ENCODE data around the gene EPG5.
A peak's percentile ranks its signal among the peaks of the same experiment; 100 is the strongest.

EPG5 gene

DNA sequence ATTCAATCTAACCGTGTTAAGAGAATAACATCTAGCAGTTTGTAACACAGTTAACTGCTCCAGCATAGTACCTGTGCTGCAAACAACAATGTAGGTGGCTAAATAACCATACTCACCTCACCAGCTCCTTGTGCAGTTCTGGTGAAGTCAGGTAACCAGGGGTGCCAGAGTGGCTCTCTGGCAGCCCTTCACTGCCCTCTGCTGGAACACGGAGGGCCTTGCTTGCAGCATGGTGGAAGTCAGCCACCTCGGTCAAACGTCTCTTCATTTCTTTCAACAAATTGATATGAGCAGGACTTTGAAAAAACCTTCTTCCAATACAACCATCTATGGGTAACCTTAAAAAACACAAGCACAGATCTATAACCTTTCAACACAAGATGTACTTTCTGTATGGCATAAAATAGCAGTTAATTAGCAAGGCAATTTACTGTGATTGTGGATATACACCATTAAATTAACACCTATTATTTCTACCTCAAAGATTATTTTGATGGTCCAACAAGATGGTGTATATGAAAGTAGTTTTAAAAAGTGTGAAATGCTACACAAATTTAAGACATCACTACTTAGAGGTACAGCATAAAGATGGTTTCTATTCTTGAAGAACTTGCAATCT lies 56.6 kb downstream of the EPG5 start:
- peak; percentile 61 for DNase-seq

DNA sequence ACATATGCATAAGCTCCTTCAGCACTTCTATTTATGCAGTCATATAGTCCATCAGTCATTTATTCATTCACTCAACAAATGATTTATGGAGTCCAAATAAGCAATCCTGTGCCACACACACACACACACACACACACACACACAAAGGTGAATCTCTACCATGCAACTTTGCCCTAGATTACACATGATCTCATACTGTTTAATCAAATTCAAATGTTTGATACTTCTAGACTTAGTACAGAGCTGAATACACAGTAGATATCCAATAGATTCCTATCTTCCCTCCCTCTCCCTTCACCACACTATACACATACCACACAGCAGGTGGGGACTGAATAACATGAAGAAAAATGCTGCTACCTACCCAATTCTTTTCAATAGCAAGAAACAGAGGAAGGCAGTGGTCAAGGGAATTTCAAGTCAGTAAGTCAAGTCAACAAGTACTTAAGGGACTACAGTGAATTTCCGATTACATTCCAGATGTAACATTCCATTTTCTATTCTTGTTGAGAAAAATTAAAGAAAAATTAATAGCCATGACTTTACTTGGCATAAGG lies 65.4 kb downstream of the EPG5 start:
- DNase-seq = no peak

DNA sequence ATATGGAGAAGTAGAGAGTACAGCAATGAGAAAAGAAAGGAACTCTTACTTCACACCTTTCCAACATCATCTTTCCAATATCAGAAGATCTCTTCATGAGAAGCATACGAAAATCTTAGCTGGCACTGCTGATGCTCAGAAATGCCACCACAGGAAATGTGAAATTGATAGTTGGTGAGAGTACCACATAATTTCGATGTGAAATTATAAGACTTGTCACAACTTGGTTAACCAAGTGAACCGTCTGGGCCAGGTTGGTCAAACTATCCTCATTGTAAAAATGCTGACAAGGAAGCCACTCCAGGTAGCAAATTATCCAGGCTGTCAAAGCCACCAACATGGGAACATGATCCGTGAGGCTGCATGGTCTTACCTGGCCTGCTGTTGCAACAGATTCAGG lies 66.5 kb downstream of the EPG5 start:
- no peak for DNase-seq

DNA sequence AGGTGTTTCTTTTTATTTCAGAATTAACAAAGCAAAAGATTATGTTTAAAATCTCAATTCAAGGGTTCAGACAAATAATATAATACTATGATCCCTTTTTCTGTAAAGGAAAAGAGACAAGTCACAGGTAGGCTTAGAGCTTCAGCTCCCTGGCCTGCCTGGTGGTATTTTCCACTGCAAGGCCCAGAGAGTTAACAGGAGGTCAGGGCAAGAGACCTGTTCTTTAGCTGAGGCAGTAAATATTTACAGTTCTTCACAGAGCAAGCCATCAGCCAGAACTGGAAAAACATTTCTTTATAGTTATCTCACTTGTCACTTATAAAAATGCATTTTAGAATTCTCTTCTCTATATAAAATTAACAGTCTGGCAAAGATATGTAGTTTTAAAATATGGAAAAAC lies 70.1 kb downstream of the EPG5 start:
- DNase-seq = no peak

DNA sequence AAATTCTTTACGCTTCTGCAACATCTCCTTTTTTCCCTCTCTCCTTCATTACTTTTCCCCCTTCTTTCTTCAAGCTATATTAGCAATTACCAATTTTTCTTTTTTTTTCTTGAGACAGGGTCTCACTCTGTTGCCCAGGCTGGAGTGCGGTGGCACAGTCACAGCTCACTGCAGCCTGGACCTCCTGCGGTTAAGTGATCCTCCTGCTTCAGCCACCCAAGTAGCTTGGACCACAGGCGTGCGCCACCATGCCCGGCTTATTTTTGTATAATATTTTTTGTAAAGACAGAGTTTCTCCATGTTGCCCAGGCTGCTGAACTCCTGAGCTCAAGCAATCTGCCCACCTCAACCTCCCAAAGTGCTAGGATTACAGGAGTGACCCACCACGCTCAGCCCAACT lies 70.7 kb downstream of the EPG5 start:
- DNase-seq = no peak

DNA sequence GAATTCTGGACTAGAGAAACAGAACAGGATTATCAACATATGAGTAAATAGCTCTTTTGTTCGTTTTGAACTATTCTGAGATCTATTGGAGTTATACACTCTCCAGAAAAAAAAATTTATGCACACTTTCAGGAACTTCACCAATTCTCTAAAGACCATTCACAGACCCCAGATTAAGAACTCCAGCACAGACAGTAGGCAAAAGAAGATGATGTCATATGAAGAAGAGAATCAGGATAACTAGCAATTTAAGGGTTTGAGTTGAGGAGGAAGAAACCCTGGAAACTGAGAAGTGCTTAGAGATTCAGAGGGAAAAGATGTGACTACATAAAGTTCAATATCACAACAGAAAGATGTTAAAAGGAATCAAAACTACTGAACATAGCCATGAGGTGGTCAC lies 71.8 kb downstream of the EPG5 start:
- DNase-seq = no peak

DNA sequence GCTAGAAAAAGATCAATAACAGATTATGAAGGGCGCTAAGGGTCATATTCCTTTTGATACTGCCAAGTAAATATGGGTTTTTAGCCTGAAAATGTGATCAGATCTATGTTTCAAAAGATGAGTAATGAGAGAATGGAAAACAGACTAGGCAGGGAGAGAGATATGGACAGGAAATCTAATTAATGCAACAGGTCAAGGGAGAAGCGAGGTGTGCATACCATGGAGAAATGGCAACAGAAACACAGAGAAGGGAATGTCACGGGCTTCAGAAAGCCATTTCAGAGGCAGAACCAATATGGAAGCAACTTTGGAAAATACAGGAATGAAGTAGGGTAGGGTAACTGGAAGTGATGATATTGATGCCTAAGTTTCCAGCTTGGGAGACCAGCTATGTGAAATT lies 72.3 kb downstream of the EPG5 start:
- no peak for DNase-seq

DNA sequence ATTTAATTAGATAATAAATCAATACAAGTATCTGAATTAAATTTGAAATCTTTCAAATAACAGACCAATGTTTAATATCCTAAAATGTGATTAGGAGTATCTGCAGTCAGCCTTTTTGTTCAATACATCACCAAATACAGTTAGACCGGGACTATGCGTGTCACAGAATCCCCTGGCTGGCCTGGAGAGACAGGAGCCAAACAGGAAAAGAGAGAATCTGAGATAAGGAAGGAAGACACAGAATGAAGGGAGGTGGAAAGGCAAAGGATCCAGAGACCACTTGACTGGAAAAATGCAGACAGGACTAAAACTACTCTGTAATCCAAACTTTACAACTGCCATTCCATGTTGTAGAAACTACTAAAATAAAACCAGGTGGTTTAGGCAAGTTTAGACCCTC lies 75.3 kb downstream of the EPG5 start:
- DNase-seq = no peak

DNA sequence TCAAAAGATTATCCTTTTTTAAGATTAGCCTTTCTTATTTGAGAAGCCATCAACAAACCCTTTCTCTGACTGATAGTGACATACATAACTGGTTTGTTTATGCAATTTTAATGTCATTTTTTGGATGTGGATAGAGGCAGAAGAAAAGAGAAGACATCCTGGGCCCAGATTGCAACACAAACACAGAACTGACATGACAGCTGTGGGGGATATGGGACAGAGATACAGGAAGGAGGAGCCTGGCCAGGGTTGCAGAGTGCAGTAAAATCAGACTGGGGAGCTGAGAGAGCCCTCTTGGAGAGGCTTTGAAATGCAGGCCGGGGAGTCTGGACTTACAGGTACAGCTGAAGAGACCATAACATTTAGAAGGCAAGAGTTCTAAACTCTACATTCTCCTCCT lies 76.5 kb downstream of the EPG5 start:
- DNase-seq = no peak

DNA sequence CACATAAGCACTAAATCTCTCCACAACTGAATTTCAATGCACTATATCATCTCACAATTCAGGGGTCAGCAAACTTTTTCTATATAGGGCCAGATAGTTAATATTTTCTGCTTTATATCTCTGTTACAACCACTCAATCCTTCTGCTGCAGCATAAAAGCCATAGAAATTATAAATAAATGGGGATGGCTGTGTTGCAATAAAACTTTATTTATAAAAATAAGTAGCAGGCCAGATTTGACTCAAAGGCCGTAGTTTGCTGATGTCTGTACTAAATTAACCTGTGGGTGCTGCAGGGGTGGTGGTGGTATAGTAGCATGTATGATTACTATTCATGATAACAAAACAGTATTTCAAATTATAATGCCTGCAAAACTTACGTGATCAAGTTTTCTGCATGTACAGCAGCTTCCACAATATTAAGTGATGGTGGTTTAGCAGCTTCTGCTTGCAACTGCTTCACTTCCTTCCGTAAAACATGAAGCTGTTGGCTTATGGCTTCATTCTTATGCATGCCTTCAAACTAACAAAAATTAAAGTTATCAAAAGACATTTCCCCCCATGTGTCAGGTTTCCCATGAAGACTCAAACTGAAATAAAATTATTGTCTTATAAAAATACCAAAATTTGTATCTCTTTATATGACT lies 77.6 kb downstream of the EPG5 start:
- no peak for DNase-seq

DNA sequence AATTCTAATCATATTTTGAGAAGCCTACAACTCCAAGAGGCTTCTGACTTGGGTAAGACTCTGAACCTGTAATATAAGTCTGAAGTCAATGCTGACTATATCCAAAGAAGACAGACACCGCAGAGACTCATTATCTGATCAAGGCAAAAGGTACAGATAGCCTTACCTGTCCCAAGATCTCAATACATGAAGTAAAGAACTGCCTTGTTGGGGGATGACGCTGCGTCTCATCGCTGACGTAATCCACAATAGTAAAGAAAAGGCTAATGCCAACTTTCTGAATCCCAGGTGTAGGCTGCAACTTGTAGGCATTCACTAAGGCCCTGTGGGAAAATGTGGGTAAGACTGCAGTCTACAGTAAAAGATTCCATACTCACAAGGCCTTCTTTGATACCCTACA lies 79.5 kb downstream of the EPG5 start:
- no peak for DNase-seq

DNA sequence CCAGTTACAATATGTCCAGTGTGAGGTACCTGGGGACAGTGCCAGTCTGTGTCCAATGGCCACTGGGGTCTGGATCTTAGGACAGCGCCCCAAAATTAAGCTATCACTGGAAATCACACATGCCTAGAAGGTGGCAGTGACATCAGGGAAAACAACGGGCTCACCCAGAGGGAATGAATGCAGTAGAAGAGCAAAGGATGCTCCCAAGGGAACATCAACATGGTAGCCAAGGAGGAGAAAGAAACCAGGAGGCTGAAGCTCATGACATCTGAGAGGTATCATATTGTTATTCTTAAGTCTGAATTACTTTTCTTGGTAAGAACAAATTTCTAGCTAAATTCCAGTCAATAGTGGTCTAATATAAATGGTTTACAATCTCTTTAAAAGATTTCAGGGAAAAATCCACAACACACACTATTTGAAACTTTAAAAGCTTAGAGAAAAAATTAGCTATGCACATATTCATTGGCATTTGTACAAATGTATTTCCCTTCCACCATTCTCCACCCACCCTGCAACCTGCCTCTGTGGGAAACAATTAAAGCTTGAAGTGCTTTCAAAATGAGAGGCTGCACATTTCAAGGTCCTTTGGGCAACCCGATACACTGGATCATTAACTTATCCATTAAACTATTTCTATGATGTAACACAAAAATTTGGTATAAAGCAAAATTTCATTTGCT lies 86.1 kb downstream of the EPG5 start:
- DNase-seq = no peak

DNA sequence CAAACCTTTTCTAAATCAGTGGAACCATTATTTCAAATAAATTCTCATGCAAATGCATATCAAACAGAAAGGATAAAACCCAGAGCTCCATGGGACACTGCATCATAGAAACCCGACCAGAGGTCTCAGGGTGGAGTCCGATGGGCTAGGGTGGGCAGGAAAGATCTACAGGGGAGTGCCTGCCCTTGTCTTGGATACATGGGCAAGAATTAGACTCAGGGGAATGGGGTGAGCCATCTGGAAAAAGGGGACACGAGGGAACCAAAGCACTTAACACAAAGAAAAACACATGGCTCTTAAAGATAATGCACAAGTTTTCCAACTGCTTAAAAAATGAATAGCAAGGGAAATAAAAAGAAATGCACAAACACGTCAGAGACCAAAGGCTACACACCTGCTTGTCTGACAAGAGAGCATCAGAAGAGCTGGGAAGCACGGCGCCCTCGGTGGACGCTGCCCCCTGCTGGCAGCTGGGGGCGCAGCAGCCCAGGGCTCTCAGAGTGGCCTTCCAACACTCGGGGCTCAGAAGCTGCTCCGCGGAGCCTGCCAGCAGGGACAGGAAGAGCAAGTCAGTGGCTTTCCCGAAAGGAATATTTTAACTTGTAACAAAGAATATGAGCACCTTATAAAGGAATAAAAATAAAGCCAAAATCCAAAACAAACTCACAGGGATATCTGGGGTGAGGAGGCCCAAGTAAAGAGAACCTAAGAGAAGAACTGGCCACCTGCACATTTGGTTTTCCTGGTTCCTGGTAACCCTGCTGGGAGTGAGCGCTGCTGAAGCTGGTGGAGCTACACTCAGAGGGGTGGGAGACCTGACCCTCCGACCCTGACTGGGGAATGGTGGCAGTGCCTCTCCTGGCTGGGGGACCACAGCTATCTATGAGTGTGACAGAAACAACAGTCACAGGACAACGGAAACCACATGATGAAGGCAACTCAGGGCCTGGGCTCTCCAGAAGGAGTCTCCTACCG lies 87.2 kb downstream of the EPG5 start:
- DNase-seq = peak; percentile 66

DNA sequence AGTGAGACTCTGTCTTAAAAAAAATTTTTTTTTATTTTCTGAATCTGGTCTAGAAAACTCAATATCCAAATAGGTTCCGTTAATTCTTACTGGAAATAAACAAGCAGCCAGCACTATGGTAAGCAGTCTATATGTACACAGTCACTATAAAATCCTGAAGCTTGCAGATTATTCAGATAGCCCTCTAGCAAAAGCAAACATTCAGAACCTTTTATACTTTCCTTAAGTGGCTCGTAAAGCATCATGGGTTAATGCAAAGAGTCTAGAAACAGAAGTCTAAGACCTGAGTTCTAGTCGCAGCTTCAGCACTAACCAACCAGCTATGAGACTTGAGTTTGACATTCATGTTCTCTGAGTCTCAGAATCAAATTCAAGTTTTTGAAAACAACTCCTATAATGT lies 89.7 kb downstream of the EPG5 start:
- no peak for DNase-seq

DNA sequence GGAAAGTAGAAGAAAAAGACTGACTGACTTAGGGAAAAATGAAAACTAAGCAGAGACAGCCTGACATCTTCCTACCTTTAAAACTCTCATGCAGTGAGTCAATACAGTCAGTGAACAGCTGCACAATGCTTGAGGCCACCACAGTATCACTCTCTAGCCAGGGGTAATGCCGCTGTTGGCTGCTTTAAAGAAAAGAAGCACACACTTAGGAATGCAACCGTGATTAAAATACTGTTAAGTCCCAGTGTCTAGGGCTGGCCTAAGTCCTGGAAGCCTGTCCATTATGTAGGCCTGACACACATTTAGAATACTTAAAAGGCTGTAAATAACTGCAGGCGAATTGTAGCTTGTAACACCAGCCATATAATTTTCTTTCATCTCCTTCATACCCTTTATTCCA lies 91.0 kb downstream of the EPG5 start:
- no peak for DNase-seq

DNA sequence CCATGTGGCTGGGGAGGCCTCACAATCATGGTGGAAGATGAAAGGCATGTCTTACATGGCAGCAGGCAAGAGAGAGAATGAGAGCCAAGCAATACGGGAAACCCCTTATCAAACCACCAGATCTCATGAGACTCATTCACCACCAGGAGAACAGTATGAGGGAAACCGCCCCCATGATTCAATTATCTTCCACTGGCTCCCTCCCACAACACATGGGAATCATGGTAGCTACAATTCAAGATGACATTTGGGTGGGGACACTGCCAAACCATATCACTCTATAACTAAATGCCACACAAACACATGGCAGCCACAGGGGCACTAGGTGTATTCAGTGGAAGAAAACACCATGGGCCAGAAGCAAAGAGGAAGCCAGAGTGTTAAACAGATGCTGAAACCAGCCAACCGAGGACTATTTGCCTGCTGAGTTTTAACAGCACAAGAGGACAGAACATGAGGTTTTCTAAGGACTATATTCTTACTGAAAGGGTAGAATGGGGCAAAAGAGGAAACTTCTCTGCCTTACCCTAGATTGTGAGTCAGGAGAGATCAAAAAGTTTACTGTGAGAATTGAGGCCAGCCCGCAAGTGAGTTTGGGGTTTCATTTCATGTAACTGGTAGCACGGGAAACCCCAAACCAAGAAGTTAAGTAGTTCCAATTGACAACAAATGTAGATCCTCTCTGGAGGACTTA lies 92.5 kb downstream of the EPG5 start:
- no peak for DNase-seq

DNA sequence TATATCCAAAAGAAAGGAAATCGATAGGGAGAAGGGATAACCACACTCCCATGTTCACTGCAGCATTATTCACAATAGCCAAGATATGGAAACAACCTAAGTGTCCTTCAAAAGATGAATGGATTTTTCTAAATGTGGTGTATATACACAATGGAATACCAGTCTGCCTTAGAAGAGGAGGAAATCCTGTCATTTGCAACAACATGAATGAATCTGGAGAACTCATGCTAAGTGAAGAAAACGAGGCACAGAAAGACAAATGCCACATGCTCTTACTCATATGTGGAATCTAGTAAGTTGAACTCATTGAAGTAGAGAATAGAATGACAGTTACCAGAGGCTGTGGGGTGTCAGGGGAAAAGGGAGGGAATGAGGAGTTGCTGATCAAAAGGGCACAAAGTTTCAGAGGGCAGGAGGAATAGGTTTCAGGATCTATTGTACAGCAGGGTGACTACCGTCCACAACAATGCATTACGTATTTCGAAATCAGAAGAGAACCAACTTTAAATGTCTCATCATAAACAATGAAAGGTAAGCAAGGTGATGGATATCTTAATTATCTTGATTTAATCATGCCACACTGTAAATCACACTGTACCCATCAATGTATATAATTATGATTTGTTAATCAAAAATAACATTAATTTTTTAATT lies 95.6 kb downstream of the EPG5 start:
- DNase-seq = no peak

DNA sequence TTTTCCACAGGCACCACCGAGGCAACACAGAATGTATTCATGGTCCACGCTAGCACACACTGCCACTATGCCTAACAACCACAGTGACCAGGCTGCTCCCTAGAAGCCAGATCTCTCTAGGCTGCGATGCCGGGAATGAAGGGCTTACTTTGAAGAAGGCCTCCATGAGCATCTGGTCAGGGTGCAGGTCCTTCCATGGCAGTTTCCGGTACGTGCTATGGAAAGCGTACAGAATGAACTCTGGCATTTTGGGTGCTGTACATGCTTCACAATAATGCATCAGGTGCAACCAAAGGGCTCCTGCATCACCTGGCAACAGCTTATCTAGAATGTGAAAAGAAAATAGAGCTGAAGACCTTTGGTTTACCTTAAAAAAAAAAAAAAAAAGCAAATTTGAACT lies 96.7 kb downstream of the EPG5 start:
- DNase-seq = no peak

DNA sequence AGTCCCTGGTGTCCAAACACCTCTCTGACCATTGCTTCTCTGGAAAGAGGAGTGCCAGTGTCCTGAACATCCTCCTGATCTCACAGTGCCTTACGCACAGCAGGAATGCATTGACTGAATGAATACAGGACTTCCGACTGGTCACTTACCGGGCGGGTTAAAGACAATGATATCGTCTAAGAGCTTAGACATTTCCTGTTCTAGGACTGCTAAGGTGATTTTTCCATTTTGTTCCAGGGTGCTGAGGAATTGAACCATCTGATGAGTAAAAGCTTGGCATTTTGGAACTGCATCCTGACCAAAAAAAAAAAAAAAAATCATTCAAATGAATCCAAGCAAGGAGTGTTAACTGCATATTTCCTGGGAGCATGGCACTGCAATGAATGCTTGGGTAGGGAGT lies 101.7 kb downstream of the EPG5 start:
- no peak for DNase-seq

DNA sequence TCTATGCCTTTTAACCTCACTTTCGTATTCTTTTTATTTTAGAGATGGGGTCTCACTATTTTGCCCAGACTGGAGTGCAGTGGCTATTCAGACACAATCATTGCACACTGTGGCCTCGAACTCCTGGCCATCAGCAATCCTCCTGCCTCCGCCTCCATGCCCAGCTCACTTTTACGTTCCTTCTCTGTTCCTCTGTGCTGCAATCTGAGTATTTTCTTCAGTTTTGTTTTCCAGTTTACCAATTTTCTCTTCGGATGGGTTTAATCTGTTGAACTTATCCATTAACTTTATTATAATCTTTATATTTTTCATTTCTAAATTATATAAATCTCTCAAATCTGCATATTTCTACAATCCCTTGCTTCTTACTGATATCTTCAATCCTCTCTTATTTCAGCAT lies 103.0 kb downstream of the EPG5 start:
- no peak for DNase-seq

DNA sequence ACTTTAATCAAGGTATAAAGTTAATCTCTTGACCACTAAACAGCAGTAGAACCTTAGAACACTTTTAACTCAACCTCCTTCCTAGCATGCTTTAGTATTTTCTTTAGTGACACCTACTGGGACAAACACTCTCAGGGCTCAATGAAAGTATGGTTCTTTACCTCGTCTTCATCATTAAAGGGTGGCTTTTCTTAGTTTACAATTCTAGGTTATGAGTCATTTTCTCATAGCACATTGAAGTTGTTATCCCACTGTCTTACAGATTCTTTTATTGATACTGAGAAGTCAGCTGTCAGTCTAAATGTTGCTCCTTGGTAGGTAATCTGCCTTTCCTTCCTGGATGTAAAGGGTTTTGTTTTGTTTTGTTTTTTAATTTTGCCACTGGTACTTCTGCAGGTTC lies 103.7 kb downstream of the EPG5 start:
- no peak for DNase-seq

DNA sequence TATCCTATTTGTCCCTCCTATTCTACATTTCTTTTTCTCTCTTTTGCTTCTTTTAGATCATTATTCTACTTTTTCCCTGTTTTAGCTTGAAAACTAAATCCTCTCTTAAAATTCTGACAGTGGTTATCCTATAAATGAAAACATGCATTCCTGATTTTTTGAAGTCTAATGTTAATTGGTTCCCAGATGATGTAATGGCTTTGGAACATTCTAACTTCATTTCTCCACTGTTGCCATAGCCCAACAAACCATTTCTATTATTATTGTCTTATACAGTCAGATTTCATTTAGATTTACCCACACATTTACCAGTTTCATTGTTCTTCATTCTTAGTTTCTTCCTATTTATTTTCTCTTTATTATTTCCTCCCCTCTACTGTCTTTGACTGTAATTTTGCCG lies 105.2 kb downstream of the EPG5 start:
- no peak for DNase-seq
